Ascending aorta (tissue), 2 donors: ENCODE results near the gene CLTA. TPM values are rescaled to one million over a fixed set of nuclear protein-coding genes. Genes with fewer than 3 reads are reported as not detected.
"Not testable (repeated sequence)": the region's sequence is repeated elsewhere in the genome, so short reads cannot be mapped to it uniquely, and the experiment has no call there.

Source experiments
- DNase-seq, 2 donors: peaks; one replicate each; pipeline ENCODE4 v3.0.0-alpha.2; 2019; ENCODE audit warnings: low spot score in 2 of 2
- H3K27ac ChIP-seq, 2 donors: fragments of 200-600 bp; sonication (generic); one replicate each; pipeline ENCODE4 v1.5.1; 2016 to 2017; ENCODE audit warnings: mild to moderate bottlenecking in 1 of 2
- H3K27me3 ChIP-seq: fragments of 200-600 bp; sonication (generic); one replicate; pipeline ENCODE4 v1.5.1; 2017
- H3K36me3 ChIP-seq, 2 donors: fragments of 200-600 bp; sonication (generic); one replicate each; pipeline ENCODE4 v1.5.1; 2016
- H3K4me1 ChIP-seq, 2 donors: fragments of 200-600 bp; sonication (generic); one replicate each; pipeline ENCODE4 v1.5.1; 2016 to 2017; ENCODE audit warnings: mild to moderate bottlenecking in 1 of 2
- H3K4me3 ChIP-seq, 2 donors: fragments of 200-600 bp; sonication (generic); one replicate each; pipeline ENCODE4 v1.5.1; 2016 to 2017; ENCODE audit warnings: mild to moderate bottlenecking in 1 of 2
- H3K9me3 ChIP-seq, 2 donors: fragments of 200-600 bp; sonication (generic); one replicate each; pipeline ENCODE4 v1.5.1; 2016
- CTCF ChIP-seq, 3 experiments: fragments of 200-600 bp in 2 of 3; fragments of 450-650 bp in 1 of 3; sonication (generic) in 2 of 3; IDR thresholded peaks; one replicate each; pipeline ENCODE4 v1.5.1; 2016 to 2019; ENCODE audit warnings: antibody characterized with exemption in 3 of 3, mild to moderate bottlenecking in 1 of 3, moderate library complexity in 1 of 3
- intact Hi-C: fragments of 100-400 bp; cut with DNase I; formaldehyde crosslinking; loops from one replicate; pipeline ENCODE4 v1.15.1; 2023
- total RNA-seq: library from RNA; depleted of rRNA; stranded (reverse); fragments of >200 nt; gene quantifications from one replicate; pipeline ENCODE4 v1.1.0, GENCODE V29; 2016

CLTA gene
- total RNA-seq, 1 donor from 2014 or later, result 222 TPM

- H3K36me3 ChIP-seq, result no peaks in the 10 kb centered on the region
- no peak for DNase-seq
- TF ChIP-seq CTCF (IDR thresholded peaks at IDR 0.05), result no peak
- no peak overlapping the region for H3K27ac ChIP-seq
- H3K4me1 ChIP-seq, result peaks cover 0 to 8% of the 10 kb centered on the region in 2 donors
- intact Hi-C loops, result no loop called here
- no peaks in the 10 kb centered on the region for H3K9me3 ChIP-seq
- no peaks in the 10 kb centered on the region for H3K27me3 ChIP-seq
- no peak overlapping the region for H3K4me3 ChIP-seq
These were observed 20.2 kb upstream of the CLTA start for GRCh38 chr9:36170531-36170930.

DNA sequence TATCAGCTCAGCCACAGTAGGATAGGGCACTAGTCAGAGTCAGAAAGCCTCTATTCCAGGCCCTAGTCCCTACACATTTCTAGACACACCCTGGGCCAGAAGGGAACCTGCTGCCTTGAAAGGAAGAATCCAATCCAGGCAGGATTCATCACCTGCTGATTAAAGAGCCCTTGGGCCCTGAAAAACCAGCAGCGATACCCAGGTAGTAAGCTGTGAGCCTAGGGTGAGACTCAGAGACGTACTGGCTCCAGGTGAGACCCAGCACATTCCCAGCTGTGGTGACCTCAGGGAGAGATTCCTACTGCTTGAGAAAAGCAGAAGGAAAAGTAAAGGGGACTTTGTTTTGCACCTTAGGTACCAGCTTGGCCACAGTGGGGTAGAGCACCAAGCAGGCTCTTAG is 16.9 kb upstream of the CLTA start:
- no peak for DNase-seq
- Histone ChIP-seq H3K27ac (no peak overlapping the region), H3K27me3 (no peaks in the 10 kb centered on the region), H3K36me3 (no peaks in the 10 kb centered on the region), H3K9me3 (no peaks in the 10 kb centered on the region), H3K4me1 (no peaks in the 10 kb centered on the region), H3K4me3 (no peak overlapping the region)
- intact Hi-C loops, result no loop called here
- TF ChIP-seq CTCF (IDR thresholded peaks at IDR 0.05), result no peak

DNA sequence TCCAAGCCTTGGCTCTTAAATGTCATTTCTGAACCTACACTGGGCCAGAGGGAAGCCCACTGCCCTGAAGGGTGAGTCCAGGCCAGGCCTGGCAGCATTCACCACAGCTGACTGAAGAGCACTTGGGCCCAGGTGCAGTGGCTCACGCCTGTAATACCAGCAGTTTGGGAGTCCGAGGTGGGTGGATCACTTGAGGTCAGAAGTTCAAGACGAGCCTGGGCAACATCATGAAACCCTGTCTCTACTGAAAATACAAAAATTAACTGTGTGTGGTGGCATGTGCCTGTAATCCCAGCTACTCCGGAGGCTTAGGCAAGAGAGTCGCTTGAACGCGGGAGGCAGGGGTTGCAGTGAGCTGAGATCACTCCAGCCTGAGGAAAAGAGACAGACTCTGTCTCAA is 16.4 kb upstream of the CLTA start:
- no peaks in the 10 kb centered on the region for H3K4me1 ChIP-seq
- intact Hi-C loops, result no loop called here
- no peak for TF ChIP-seq CTCF (IDR thresholded peaks at IDR 0.05)
- H3K27ac ChIP-seq, result no peak overlapping the region
- no peak overlapping the region for H3K4me3 ChIP-seq
- no peak for DNase-seq
- no peaks in the 10 kb centered on the region for H3K36me3 ChIP-seq
- no peaks in the 10 kb centered on the region for H3K9me3 ChIP-seq
- no peaks in the 10 kb centered on the region for H3K27me3 ChIP-seq

GRCh38 chr9:36174731-36175130 is 16.0 kb upstream of the CLTA start:
- DNase-seq, result no peak
- H3K27ac ChIP-seq, result no peak overlapping the region
- no peaks in the 10 kb centered on the region for H3K36me3 ChIP-seq
- no peaks in the 10 kb centered on the region for H3K9me3 ChIP-seq
- no peak for TF ChIP-seq CTCF (IDR thresholded peaks at IDR 0.05)
- intact Hi-C loops, result no loop called here
- no peaks in the 10 kb centered on the region for H3K4me1 ChIP-seq
- H3K4me3 ChIP-seq, result no peak overlapping the region
- H3K27me3 ChIP-seq, result no peaks in the 10 kb centered on the region

- H3K27me3 ChIP-seq, intact Hi-C loops, H3K36me3 ChIP-seq, H3K27ac ChIP-seq, H3K4me1 ChIP-seq, DNase-seq, H3K4me3 ChIP-seq, H3K9me3 ChIP-seq: not testable (repeated sequence)
These were observed 15.5 kb upstream of the CLTA start for GRCh38 chr9:36175209-36175608.

GRCh38 chr9:36176496-36176895 is 14.2 kb upstream of the CLTA start:
- H3K27me3 ChIP-seq, intact Hi-C loops, H3K4me1 ChIP-seq, DNase-seq, H3K36me3 ChIP-seq, H3K4me3 ChIP-seq, H3K9me3 ChIP-seq, H3K27ac ChIP-seq: not testable (repeated sequence)

DNA sequence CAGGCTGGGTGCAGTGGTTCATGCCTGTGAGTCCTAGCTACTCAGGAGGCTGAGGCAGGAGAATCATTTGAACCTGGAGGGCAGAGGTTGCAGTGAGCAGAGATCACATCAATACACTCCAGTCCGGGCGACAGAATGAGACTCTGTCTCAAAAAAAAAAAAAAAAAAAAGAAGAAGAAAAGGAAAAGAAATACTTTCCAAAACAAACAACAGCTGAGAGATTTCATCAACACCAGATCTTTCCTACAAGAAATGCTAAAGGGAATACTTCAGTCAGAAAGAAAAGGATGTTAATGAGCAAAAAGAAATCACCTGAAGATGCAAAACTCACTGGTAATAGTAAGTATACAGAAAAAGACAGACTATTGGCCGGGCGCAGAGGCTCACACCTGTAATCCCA is 13.2 kb upstream of the CLTA start:
- intact Hi-C loops, result no loop called here
- no peak for DNase-seq
- no peaks in the 10 kb centered on the region for H3K27me3 ChIP-seq
- no peaks in the 10 kb centered on the region for H3K9me3 ChIP-seq
- no peaks in the 10 kb centered on the region for H3K36me3 ChIP-seq
- H3K4me3 ChIP-seq, result no peak overlapping the region
- H3K4me1 ChIP-seq, result no peaks in the 10 kb centered on the region
- TF ChIP-seq CTCF (IDR thresholded peaks at IDR 0.05), result no peak
- no peak overlapping the region for H3K27ac ChIP-seq

GRCh38 chr9:36180243-36180642 is 10.5 kb upstream of the CLTA start:
- H3K4me3 ChIP-seq, H3K9me3 ChIP-seq, H3K27ac ChIP-seq, DNase-seq, H3K27me3 ChIP-seq, H3K36me3 ChIP-seq, H3K4me1 ChIP-seq, intact Hi-C loops: not testable (repeated sequence)
